GM12878 (cell line): Measurements from ENCODE around the gene KCNJ12.

Experiments used
- BCL11A ChIP-seq: IDR thresholded peaks from 2 replicates; pipeline ENCODE4 v1.6.1; 2011; ENCODE audit warnings: low read depth, low read length
- BRCA1 ChIP-seq: IDR thresholded peaks from 2 replicates; pipeline ENCODE4 v1.6.1; 2011; ENCODE audit warnings: low read depth, low read length, improper control_type of control experiment
- CBFB ChIP-seq: IDR thresholded peaks from 2 replicates; pipeline ENCODE4 v1.6.1; 2016; ENCODE audit warnings: antibody characterized with exemption, low read depth
- CBX3 ChIP-seq: fragments of 200-600 bp; sonication (generic); IDR thresholded peaks from 2 replicates; pipeline ENCODE4 v1.6.1; 2016; ENCODE audit warnings: low read depth, borderline replicate concordance
- CBX5 ChIP-seq: sonication (generic); IDR thresholded peaks from 2 replicates; pipeline ENCODE4 v1.6.1; 2016; ENCODE audit warnings: low read depth, moderate library complexity, mild to moderate bottlenecking, inconsistent platforms
- CREB1 ChIP-seq: IDR thresholded peaks from 2 replicates; pipeline ENCODE4 v1.6.1; 2012; ENCODE audit warnings: low read depth, mild to moderate bottlenecking, inconsistent platforms
- EGR1 ChIP-seq, 2 experiments: IDR thresholded peaks; 1 replicate in 1 of 2; 2 replicates in 1 of 2; pipeline ENCODE4 v1.6.1; 2011 to 2012; ENCODE audit warnings: low read depth in 2 of 2, low read length in 2 of 2, borderline replicate concordance in 1 of 2, mild to moderate bottlenecking in 1 of 2, moderate library complexity in 1 of 2
- GABPA ChIP-seq: IDR thresholded peaks from 2 replicates; pipeline ENCODE4 v1.6.1; 2014; ENCODE audit warnings: antibody characterized with exemption, low read depth, mild to moderate bottlenecking, inconsistent platforms
- RBBP5 ChIP-seq: fragments of 200-600 bp; sonication (generic); conservative IDR thresholded peaks from 2 replicates; pipeline ENCODE4 v1.6.1; 2016
- TAF1 ChIP-seq: IDR thresholded peaks from 2 replicates; pipeline ENCODE4 v1.6.1; 2011; ENCODE audit warnings: mild to moderate bottlenecking, low read depth, low read length, borderline replicate concordance
- TF ChIP-seq, protein P1 (sequence below): fragments of 450-650 bp; IDR thresholded peaks from 2 replicates; pipeline ENCODE4 v1.6.1; 2017; ENCODE audit warnings: mild to moderate bottlenecking
- TF ChIP-seq, protein P2 (sequence below), 3 experiments: IDR thresholded peaks in 2 of 3; conservative IDR thresholded peaks in 1 of 3; 2 replicates each; pipeline ENCODE4 v1.5.1; 2011; ENCODE audit warnings: low read depth in 3 of 3, low read length in 3 of 3, mild to moderate bottlenecking in 3 of 3, control low read depth in 2 of 3, moderate library complexity in 2 of 3, inconsistent platforms in 1 of 3, mixed read lengths in 1 of 3; ENCODE audit not compliant: control insufficient read depth in 2 of 3, insufficient read depth in 1 of 3; ENCODE audit errors: extremely low read depth in 1 of 3

GRCh38 chr17:21372256-21372954, 3.8 kb upstream of the KCNJ12 start:
- TF ChIP-seq, protein P1, sequence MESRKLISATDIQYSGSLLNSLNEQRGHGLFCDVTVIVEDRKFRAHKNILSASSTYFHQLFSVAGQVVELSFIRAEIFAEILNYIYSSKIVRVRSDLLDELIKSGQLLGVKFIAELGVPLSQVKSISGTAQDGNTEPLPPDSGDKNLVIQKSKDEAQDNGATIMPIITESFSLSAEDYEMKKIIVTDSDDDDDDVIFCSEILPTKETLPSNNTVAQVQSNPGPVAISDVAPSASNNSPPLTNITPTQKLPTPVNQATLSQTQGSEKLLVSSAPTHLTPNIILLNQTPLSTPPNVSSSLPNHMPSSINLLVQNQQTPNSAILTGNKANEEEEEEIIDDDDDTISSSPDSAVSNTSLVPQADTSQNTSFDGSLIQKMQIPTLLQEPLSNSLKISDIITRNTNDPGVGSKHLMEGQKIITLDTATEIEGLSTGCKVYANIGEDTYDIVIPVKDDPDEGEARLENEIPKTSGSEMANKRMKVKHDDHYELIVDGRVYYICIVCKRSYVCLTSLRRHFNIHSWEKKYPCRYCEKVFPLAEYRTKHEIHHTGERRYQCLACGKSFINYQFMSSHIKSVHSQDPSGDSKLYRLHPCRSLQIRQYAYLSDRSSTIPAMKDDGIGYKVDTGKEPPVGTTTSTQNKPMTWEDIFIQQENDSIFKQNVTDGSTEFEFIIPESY = no peak
- TF ChIP-seq RBBP5 = no peak
- no peak for TF ChIP-seq GABPA
- TF ChIP-seq, protein P2, sequence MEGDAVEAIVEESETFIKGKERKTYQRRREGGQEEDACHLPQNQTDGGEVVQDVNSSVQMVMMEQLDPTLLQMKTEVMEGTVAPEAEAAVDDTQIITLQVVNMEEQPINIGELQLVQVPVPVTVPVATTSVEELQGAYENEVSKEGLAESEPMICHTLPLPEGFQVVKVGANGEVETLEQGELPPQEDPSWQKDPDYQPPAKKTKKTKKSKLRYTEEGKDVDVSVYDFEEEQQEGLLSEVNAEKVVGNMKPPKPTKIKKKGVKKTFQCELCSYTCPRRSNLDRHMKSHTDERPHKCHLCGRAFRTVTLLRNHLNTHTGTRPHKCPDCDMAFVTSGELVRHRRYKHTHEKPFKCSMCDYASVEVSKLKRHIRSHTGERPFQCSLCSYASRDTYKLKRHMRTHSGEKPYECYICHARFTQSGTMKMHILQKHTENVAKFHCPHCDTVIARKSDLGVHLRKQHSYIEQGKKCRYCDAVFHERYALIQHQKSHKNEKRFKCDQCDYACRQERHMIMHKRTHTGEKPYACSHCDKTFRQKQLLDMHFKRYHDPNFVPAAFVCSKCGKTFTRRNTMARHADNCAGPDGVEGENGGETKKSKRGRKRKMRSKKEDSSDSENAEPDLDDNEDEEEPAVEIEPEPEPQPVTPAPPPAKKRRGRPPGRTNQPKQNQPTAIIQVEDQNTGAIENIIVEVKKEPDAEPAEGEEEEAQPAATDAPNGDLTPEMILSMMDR (IDR thresholded peaks at IDR 0.05 in 2 of 3, conservative IDR thresholded peaks at IDR 0.05 in 1 of 3; ENCODE audit: control insufficient read depth in 2 of 3, extremely low read depth in 1 of 3, insufficient read depth in 1 of 3, low read depth in 3 of 3, low read length in 3 of 3) = no peak
- TF ChIP-seq CBX3 = no peak
- TF ChIP-seq EGR1 (IDR thresholded peaks at IDR 0.05; ENCODE audit: borderline replicate concordance in 1 of 2, low read depth in 2 of 2, low read length in 2 of 2) = no peak
- no peak for TF ChIP-seq TAF1
- no peak for TF ChIP-seq CREB1
- TF ChIP-seq CBFB = no peak
- no peak for TF ChIP-seq BCL11A
- no peak for TF ChIP-seq CBX5
- TF ChIP-seq BRCA1 = no peak
